Measurements from ENCODE around the gene SLC39A1.

DNA sequence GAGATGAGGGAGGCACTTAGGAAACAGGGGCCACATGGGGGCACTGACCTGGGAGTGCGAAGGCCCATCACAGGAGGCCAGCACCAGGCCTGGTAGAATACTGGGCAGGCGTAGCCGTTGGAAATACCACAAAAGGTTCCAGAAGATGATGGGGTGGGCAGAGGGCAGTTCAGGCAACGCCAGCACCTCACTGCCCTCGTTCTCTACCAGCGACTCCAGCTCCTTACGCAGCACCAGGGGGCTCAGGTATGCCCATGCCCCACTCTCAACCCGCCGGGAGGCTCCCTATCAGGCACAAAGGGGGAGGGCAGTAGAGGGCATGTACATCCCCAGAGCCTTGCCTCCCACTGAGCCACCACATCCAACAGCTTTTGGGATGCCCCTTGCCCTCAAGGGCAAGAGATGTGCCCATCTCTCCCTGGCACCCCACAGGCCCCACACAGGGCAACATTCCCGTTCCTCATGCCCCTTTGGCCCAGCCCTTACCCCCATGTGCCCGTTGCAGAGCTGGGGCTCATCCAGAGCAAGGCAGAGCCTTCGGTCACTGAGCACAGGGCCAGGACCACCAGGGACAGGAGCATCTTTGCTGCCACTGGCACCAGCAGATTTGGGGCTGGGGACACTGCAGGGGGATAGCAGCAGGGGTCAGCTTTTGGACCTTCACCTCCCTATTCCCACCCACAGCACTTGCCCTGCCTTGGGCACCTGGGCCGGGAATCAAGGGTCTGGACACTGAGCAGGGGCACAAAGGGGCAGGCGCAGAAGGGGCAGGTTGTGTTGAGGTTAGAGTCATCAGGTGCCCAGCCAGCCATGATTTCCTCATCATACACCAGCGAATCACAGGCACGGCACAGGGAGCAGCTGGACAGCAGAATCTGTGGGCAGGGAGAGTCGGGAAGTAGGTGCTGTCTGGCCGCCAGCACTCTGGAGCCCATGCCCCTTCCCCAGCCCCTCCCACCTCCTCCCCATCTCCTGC is 30.9 kb downstream of the SLC39A1 start:
- no peak for TF ChIP-seq BHLHE40 (IDR thresholded peaks at IDR 0.05; ENCODE audit: borderline replicate concordance)
- no peak for TF ChIP-seq NFRKB (IDR thresholded peaks at IDR 0.05)
- no peak for TF ChIP-seq FOXM1 (IDR thresholded peaks at IDR 0.05; ENCODE audit: borderline replicate concordance)
- no peak for TF ChIP-seq LEF1 (IDR thresholded peaks at IDR 0.05; ENCODE audit: borderline replicate concordance)
- TF ChIP-seq, protein P1, sequence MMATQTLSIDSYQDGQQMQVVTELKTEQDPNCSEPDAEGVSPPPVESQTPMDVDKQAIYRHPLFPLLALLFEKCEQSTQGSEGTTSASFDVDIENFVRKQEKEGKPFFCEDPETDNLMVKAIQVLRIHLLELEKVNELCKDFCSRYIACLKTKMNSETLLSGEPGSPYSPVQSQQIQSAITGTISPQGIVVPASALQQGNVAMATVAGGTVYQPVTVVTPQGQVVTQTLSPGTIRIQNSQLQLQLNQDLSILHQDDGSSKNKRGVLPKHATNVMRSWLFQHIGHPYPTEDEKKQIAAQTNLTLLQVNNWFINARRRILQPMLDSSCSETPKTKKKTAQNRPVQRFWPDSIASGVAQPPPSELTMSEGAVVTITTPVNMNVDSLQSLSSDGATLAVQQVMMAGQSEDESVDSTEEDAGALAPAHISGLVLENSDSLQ (IDR thresholded peaks at IDR 0.05) = no peak
- TF ChIP-seq SP1 (IDR thresholded peaks at IDR 0.05) = no peak
- no peak for TF ChIP-seq FOXA1 (IDR thresholded peaks at IDR 0.05)
- TF ChIP-seq ZNF384 (IDR thresholded peaks at IDR 0.05) = no peak
- TF ChIP-seq HDGF (IDR thresholded peaks at IDR 0.05; ENCODE audit: borderline replicate concordance) = no peak

All from HEK293T (cell line).